ENCODE measurements around the gene ABCA4.

- TF ChIP-seq IRF1 (CRISPR knock-in tag; IDR thresholded peaks at IDR 0.05): no peak
- no peak for TF ChIP-seq CTCF (IDR thresholded peaks at IDR 0.05)
- no peak for TF ChIP-seq CREM (CRISPR knock-in tag; IDR thresholded peaks at IDR 0.05)
- TF ChIP-seq NFE2L1 (CRISPR knock-in tag; IDR thresholded peaks at IDR 0.05): no peak
- TF ChIP-seq ATF2 (CRISPR knock-in tag; IDR thresholded peaks at IDR 0.05; ENCODE audit: borderline replicate concordance, low read depth): no peak
- TF ChIP-seq ZNF423 (CRISPR knock-in tag; IDR thresholded peaks at IDR 0.05): no peak
- TF ChIP-seq GABPB1 (CRISPR knock-in tag; IDR thresholded peaks at IDR 0.05): no peak
- no peak for TF ChIP-seq EMX1 (CRISPR knock-in tag; IDR thresholded peaks at IDR 0.05)
- TF ChIP-seq ZNF671 (CRISPR knock-in tag; IDR thresholded peaks at IDR 0.05): no peak
- no peak for TF ChIP-seq ZNF416 (CRISPR knock-in tag; IDR thresholded peaks at IDR 0.05)
- no peak for TF ChIP-seq ZBTB21 (CRISPR knock-in tag; IDR thresholded peaks at IDR 0.05; ENCODE audit: borderline replicate concordance)
- no peak for TF ChIP-seq TEAD4 (CRISPR knock-in tag; IDR thresholded peaks at IDR 0.05)
- TF ChIP-seq SMAD3 (CRISPR knock-in tag; IDR thresholded peaks at IDR 0.05; ENCODE audit: borderline replicate concordance): no peak
- TF ChIP-seq CREB1 (CRISPR knock-in tag; IDR thresholded peaks at IDR 0.05): no peak
Observed at GRCh38 chr1:94142583-94142982, 21.6 kb upstream of the ABCA4 start.

All from WTC11 (cell line).